OCI-LY3 (cell line): ENCODE measurements around the gene FAM53A.

Experiments used
- EZH2phosphoT487 ChIP-seq: fragments of 200-600 bp; shearing (Covaris generic); IDR thresholded peaks from 2 replicates; pipeline ENCODE4 v1.6.1; 2018; ENCODE audit warnings: antibody characterized with exemption, mixed run types, low read depth
- TF ChIP-seq, protein P1 (sequence below): fragments of 200-600, 300-600 bp; sonication (generic); IDR thresholded peaks from 2 replicates; pipeline ENCODE4 v1.5.1; 2014; ENCODE audit warnings: antibody characterized with exemption, low read length, low read depth

DNA sequence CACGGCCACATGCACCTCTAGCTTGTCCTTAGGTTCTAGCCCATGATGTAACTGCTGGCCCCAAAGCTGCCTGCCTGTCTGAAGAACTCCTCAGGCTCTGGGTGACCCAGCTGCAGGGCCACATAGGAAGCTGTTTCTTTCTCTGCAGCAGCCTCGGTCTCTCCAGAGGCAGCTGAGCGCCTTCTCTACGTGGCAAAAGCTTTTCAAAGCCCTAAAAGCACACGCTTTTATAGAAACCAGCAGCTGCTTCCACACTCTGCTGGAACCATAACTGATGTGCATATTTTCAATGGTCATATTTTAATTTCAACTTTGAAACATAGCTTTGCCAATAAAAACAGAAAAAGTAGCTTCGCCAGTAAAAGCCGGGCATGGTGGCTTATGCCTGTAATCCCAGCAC is 37.4 kb downstream of the FAM53A start:
- TF ChIP-seq, protein P1, sequence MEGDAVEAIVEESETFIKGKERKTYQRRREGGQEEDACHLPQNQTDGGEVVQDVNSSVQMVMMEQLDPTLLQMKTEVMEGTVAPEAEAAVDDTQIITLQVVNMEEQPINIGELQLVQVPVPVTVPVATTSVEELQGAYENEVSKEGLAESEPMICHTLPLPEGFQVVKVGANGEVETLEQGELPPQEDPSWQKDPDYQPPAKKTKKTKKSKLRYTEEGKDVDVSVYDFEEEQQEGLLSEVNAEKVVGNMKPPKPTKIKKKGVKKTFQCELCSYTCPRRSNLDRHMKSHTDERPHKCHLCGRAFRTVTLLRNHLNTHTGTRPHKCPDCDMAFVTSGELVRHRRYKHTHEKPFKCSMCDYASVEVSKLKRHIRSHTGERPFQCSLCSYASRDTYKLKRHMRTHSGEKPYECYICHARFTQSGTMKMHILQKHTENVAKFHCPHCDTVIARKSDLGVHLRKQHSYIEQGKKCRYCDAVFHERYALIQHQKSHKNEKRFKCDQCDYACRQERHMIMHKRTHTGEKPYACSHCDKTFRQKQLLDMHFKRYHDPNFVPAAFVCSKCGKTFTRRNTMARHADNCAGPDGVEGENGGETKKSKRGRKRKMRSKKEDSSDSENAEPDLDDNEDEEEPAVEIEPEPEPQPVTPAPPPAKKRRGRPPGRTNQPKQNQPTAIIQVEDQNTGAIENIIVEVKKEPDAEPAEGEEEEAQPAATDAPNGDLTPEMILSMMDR: no peak
- TF ChIP-seq EZH2phosphoT487: no peak
